ENCODE measurements around the gene DDX21. TPM values are rescaled to one million over a fixed set of nuclear protein-coding genes. Genes with fewer than 3 reads are reported as not detected.

DDX21 gene
- total RNA-seq, 1 experiment from 2014 or later = 153 TPM

DNA sequence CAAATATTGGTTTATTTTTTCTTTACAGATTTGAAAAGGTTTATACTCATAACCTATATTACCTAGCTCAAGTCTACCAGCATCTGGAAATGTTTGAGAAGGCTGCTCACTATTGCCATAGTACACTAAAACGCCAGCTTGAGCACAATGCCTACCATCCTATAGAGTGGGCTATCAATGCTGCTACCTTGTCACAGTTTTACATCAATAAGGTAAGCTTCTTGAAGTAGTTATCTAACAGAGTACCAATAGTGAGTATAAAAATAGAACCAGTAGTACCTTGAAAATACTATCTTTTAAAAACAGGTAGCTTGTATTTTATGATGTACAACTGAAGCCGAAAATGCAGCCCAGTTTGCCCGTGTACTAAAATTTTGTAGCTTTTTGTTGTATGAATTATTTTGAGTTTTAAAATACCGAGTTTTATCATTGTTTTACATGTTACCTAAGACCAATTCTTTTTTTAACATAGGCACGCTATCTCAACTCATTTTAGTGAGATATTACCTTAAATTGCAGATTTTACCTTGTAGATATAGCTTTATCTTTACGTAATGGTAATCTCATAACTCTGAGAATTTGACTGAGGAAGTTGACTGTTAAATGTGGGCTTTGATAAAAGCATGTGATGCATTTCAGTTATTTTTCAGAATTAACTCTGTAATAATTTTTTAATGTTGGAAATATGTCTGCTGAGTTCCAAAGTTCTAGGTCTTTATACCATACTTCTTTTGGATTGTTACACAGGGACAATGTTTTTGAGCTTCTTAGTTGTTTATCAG lies 49.9 kb downstream of the DDX21 start:
- Histone ChIP-seq H3K36me3 (ENCODE audit: control insufficient read depth in 1 of 2, insufficient read depth in 2 of 2, low read length in 2 of 2) (peaks cover 5 to 14% of the 10 kb centered on the region in 2 experiments; a peak in 2 of 4 replicates), H3K4me2 (ENCODE audit: low read length) (no peak overlapping the region), H4K20me1 (ENCODE audit: insufficient read depth) (no peaks in the 10 kb centered on the region), H3K27ac (ENCODE audit: low read depth, low read length) (no peak overlapping the region), H3K4me1 (ENCODE audit: control insufficient read depth in 1 of 2, insufficient read depth in 2 of 2, low read length in 2 of 2) (no peaks in the 10 kb centered on the region), H2AFZ (ENCODE audit: low read depth, low read length, poor library complexity, severe bottlenecking) (no peak overlapping the region), H3K27me3 (ENCODE audit: insufficient read depth, low read length) (no peaks in the 10 kb centered on the region), H3K4me3 (replicated peaks in 1 of 2; ENCODE audit: low read depth in 1 of 2, low read length in 2 of 2) (no peak overlapping the region), H3K9ac (ENCODE audit: low read length) (no peak overlapping the region), H3K9me2 (ENCODE audit: insufficient read depth) (no peaks in the 10 kb centered on the region), H3K79me2 (ENCODE audit: insufficient read depth, low read length) (no peaks in the 10 kb centered on the region), H3K9me3 (ENCODE audit: control insufficient read depth in 1 of 2, insufficient read depth in 1 of 2, low read depth in 1 of 2, low read length in 2 of 2) (no peaks in the 10 kb centered on the region)
- POLR2A ChIA-PET = no interaction called here
- TF ChIP-seq CEBPB (IDR thresholded peaks at IDR 0.05; ENCODE audit: low read depth) (no peak), MAX (IDR thresholded peaks at IDR 0.05) (no peak), ZFX (IDR thresholded peaks at IDR 0.05) (no peak), JUND (IDR thresholded peaks at IDR 0.05) (no peak), EZH2phosphoT487 (IDR thresholded peaks at IDR 0.05; ENCODE audit: borderline replicate concordance) (no peak), REST (IDR thresholded peaks at IDR 0.05; ENCODE audit: low read depth) (no peak)
- intact Hi-C loops (cut with micrococcal nuclease) = loop anchor here (1.0 to 10.0 kb wide), 3 partner anchors 87 to 386 kb away; no protein-coding TSS in a partner anchor
- ATAC-seq (no peak), DNase-seq (ENCODE audit: low read depth, low spot score) (no peak)
- CTCF ChIA-PET = interaction anchor here (1.6 to 2.5 kb wide), 5 partner anchors 18 to 387 kb away, joined by 4 to 17 read pairs (median 11); no protein-coding TSS in a partner anchor
- no TSS peak for BruUV-seq (replicated peaks)
- RAD21 ChIA-PET (ENCODE audit: low non-redundant PET in 1 of 2, low total read pairs in 2 of 2, uncharacterized antibody in 2 of 2, unreplicated experiment in 2 of 2) = interaction anchor here in 1 of 2 experiments (0.6 kb wide), 1 partner anchor 218 kb away, joined by 5 read pairs; no protein-coding TSS in a partner anchor

Data from HCT116 (cell line).